GM12873 (cell line): Measurements from ENCODE around the gene CAMK1G.

ENCODE experiments used
- CTCF ChIP-seq: IDR thresholded peaks from 2 replicates; pipeline ENCODE4 v1.5.1; 2012; ENCODE audit warnings: low read depth, mild to moderate bottlenecking, moderate library complexity, low read length, control low read depth; ENCODE audit not compliant: insufficient read depth; ENCODE audit errors: missing control alignments

The CAMK1G gene

GRCh38 chr1:209554761-209555611, 28.5 kb upstream of the CAMK1G start:
- peak; percentile 30 for TF ChIP-seq CTCF

GRCh38 chr1:209556162-209556690, 27.3 kb upstream of the CAMK1G start:
- no peak for TF ChIP-seq CTCF

DNA sequence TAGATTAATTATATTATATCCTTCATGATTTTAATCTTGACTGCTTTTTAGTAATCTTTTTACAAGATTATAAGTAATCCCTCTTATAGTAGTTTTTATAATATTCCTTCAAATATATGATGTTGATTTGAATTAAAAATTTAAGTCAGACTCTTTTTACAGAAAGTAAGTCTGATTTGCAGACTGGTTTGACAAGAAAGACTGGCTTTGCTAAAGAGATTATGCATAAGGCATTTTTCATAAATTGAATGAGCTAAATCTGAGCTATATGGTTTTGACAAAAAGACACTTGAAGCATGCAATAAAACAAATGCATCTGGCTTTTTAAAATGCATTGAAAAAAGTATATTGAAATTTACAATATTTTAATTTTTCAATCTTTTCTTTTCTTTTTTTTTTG, 26.3 kb upstream of the CAMK1G start:
- TF ChIP-seq CTCF: no peak

DNA sequence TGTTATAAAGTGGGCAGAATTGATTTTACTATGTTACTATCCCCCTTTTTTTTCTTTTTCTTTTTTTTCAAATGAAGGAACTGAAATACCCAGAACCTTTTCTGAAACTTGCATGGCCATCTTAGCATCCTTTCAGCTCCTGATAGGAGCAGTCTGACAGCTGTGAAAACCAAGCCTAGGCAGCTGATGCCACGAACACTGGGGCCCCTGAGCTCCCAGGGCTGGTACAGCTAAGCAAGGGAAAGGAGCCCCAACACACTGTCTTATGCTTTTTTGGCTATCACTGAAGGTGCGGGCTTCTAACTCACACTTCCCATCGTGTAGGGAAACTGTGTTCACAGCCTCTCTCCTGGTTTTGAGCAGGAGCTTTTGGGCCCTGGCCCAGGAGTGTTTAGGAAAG, 23.0 kb upstream of the CAMK1G start:
- TF ChIP-seq CTCF: no peak

- no peak for TF ChIP-seq CTCF
Observed at GRCh38 chr1:209560952-209561351, 22.6 kb upstream of the CAMK1G start.

DNA sequence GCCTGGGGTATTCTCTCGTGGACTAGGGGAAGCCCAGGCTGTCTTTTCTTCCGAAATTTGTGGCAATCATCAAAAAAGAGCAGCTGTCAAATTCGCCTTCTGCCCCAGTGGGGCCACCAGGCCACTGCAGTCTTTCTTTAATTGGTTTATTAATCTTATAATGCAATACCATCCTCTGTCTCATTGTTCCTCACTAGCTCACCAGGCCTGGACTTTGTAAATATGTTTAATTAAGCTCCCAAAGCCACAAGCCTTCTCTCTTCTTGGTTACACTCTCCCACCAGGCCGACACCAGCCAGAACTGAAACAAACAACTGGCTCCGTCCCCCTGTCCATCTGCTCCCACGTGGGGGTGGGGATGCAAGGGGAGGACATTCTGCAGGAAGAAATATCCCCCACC, 22.0 kb upstream of the CAMK1G start:
- TF ChIP-seq CTCF: no peak

DNA sequence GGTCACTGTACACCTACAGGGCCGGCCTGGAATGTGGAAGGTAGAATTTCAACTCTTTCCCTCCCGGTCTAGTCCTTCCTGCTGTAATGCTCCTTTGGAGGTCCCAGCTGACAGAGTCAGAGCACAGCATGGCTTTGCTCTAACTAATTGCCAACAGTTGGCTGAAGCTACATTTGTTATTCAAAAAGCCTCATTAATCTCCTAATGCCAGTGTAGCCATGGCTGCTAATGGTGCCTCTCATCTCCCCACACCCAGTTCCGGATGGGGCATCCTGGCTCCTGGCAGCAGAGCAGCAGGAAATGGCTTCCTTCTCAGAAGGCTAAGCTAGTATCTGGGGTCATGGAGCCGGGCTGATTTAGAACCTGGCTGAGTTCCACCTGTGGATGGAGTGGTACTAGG, 18.7 kb upstream of the CAMK1G start:
- no peak for TF ChIP-seq CTCF
